HepG2 (cell line): ENCODE data around the gene LEMD2. TPM values are rescaled to one million over a fixed set of nuclear protein-coding genes. Genes with fewer than 3 reads are reported as not detected.

ENCODE experiments used
- ATAC-seq: fragments of 200-7000 bp; cut with Tn5 transposase; 3 replicates; pipeline ENCODE4 v1.9.1; 2020; ENCODE audit warnings: mild to moderate bottlenecking, moderate library complexity
- BruUV-seq: library from RNA; stranded (reverse); fragments of 400-500 nt; replicated peaks from 2 replicates; lab custom pipeline; 2021; lab: Mats Ljungman, UMichigan
- CTCF ChIA-PET: fragments of 300-600 bp; formaldehyde crosslinking; extraction: SDS; loops from one replicate; lab custom pipeline; 2021; ENCODE audit warnings: low total read pairs, inconsistent platforms, low intra/inter-chr PET ratio; lab: Yijun Ruan, JAX
- POLR2A ChIA-PET: fragments of 350-600 bp; sonication (Branson Sonifier 250); formaldehyde crosslinking; loops from one replicate; lab custom pipeline; 2020; ENCODE audit warnings: antibody characterized with exemption, inconsistent platforms; lab: Yijun Ruan, JAX
- DNase-seq: peaks from one replicate; pipeline ENCODE4 v3.0.0-alpha.2; 2015; ENCODE audit warnings: low spot score
- FAIRE-seq: peaks from 3 replicates; lab custom pipeline; 2011; peaks lifted over from hg19 to GRCh38; lab: Jason Lieb, UNC
- H2AFZ ChIP-seq: one replicate; pipeline ENCODE4 v1.6.1; 2011; ENCODE audit warnings: low read length, inconsistent platforms
- H3K27ac ChIP-seq: fragments of 300-600 bp; 3 replicates; pipeline ENCODE4 v1.8.0; 2011; ENCODE audit warnings: mixed run types, mild to moderate bottlenecking, mixed read lengths, low read length, inconsistent platforms; ENCODE audit not compliant: insufficient read depth; ENCODE audit errors: extremely low read length
- H3K27me3 ChIP-seq, 2 experiments: fragments of 200-600 bp in 1 of 2; 2 replicates in 1 of 2; 3 replicates in 1 of 2; pipeline versions ENCODE4 v1.6.0 to v1.8.0; 2011; ENCODE audit warnings: low read length in 2 of 2, mild to moderate bottlenecking in 2 of 2, moderate library complexity in 2 of 2, inconsistent platforms in 1 of 2; ENCODE audit not compliant: insufficient read depth in 2 of 2, control insufficient read depth in 1 of 2
- H3K36me3 ChIP-seq, 2 experiments: fragments of 200-600 bp in 1 of 2; replicated peaks in 1 of 2; 2 replicates in 1 of 2; 3 replicates in 1 of 2; pipeline versions ENCODE4 v1.5.1 to v1.8.0; 2011; ENCODE audit warnings: low read length in 2 of 2, inconsistent platforms in 1 of 2; ENCODE audit not compliant: insufficient read depth in 2 of 2, control insufficient read depth in 1 of 2
- H3K4me1 ChIP-seq: 2 replicates; pipeline ENCODE4 v1.5.1; 2012; ENCODE audit warnings: low read length, inconsistent platforms; ENCODE audit not compliant: insufficient read depth
- H3K4me2 ChIP-seq: 2 replicates; pipeline ENCODE4 v1.6.0; 2011; ENCODE audit warnings: low read depth, low read length, inconsistent platforms
- H3K4me3 ChIP-seq, 3 experiments: fragments of 200-600 bp in 1 of 3; sonication (generic), shearing (Covaris generic) in 1 of 3; replicated peaks in 1 of 3; 2 replicates each; pipeline ENCODE4 v1.5.1; 2011 to 2016; ENCODE audit warnings: low read length in 3 of 3, inconsistent platforms in 2 of 3, low read depth in 2 of 3, mild to moderate bottlenecking in 2 of 3, control low read depth in 1 of 3, mixed read lengths in 1 of 3; ENCODE audit not compliant: insufficient read depth in 1 of 3
- H3K79me2 ChIP-seq: one replicate; pipeline ENCODE4 v1.6.1; 2011; ENCODE audit warnings: low read length, inconsistent platforms; ENCODE audit not compliant: insufficient read depth
- H3K9ac ChIP-seq: 2 replicates; pipeline ENCODE4 v1.6.0; 2011; ENCODE audit warnings: mild to moderate bottlenecking, low read depth, low read length, inconsistent platforms; ENCODE audit not compliant: insufficient read depth
- H3K9me3 ChIP-seq: 2 replicates; pipeline ENCODE4 v1.5.1; 2012; ENCODE audit warnings: mild to moderate bottlenecking, low read length
- H4K20me1 ChIP-seq: 2 replicates; pipeline ENCODE4 v1.6.0; 2011; ENCODE audit warnings: inconsistent platforms, mild to moderate bottlenecking, low read length, moderate library complexity; ENCODE audit not compliant: insufficient read depth
- HOXA3 ChIP-seq: sonication (generic); formaldehyde crosslinking; IDR thresholded peaks from 2 replicates; pipeline ENCODE4 v1.5.0; 2020; ENCODE audit warnings: missing genetic modification reagents
- MAFF ChIP-seq: IDR thresholded peaks from 2 replicates; pipeline ENCODE4 v1.6.1; 2011; ENCODE audit warnings: low read depth, low read length, improper control_type of control experiment
- MAFG ChIP-seq: sonication (generic); formaldehyde crosslinking; IDR thresholded peaks from 2 replicates; pipeline ENCODE4 v1.5.1; 2020; ENCODE audit warnings: mild to moderate bottlenecking, missing genetic modification reagents
- MAFK ChIP-seq, 2 experiments: IDR thresholded peaks in 1 of 2; conservative IDR thresholded peaks in 1 of 2; 2 replicates each; pipeline ENCODE4 v1.6.1; 2011; ENCODE audit warnings: improper control_type of control experiment in 2 of 2, low read length in 2 of 2
- MIXL1 ChIP-seq: IDR thresholded peaks from 2 replicates; pipeline ENCODE4 v1.6.1; 2016
- NFE2L2 ChIP-seq: fragments of 150-350 bp; IDR thresholded peaks from 2 replicates; pipeline ENCODE4 v1.6.1; 2014; ENCODE audit warnings: low read length
- TBP ChIP-seq: sonication (generic); formaldehyde crosslinking; IDR thresholded peaks from 2 replicates; pipeline ENCODE4 v1.5.0; 2020; ENCODE audit warnings: missing genetic modification reagents
- TFDP2 ChIP-seq: sonication (generic); formaldehyde crosslinking; IDR thresholded peaks from 2 replicates; pipeline ENCODE4 v1.4.0; 2020; ENCODE audit warnings: missing genetic modification reagents
- WIZ ChIP-seq: sonication (generic); formaldehyde crosslinking; IDR thresholded peaks from 2 replicates; pipeline ENCODE4 v1.5.1; 2020; ENCODE audit warnings: mild to moderate bottlenecking, missing genetic modification reagents
- ZNF383 ChIP-seq: sonication (generic); formaldehyde crosslinking; IDR thresholded peaks from 2 replicates; pipeline ENCODE4 v1.4.0; 2020; ENCODE audit warnings: missing genetic modification reagents, mild to moderate bottlenecking, borderline replicate concordance
- ZNF513 ChIP-seq: sonication (generic); formaldehyde crosslinking; conservative IDR thresholded peaks from 2 replicates; pipeline ENCODE4 v1.5.0; 2020; ENCODE audit warnings: missing genetic modification reagents
- ZNF768 ChIP-seq: sonication (generic); formaldehyde crosslinking; IDR thresholded peaks from 2 replicates; pipeline ENCODE4 v1.4.0; 2020; ENCODE audit warnings: missing genetic modification reagents
- WGBS: methylation state at CpG from one replicate; pipeline ENCODE4 v1.1.6; 2017; ENCODE audit warnings: low lambda C conversion rate; 5-methylcytosine and 5-hydroxymethylcytosine counted together
- in situ Hi-C: cut with HindIII; loops from 2 replicates; pipeline ENCODE4 v1.10.0; 2017; ENCODE audit warnings: low pct_unique_long_range_greater_than_20kb; ENCODE audit not compliant: extremely low pct_ligation_motif_present
- intact Hi-C: fragments of 100-400 bp; cut with micrococcal nuclease; formaldehyde crosslinking; loops from one replicate; pipeline ENCODE4 v1.10.0; 2022; ENCODE audit not compliant: unreplicated experiment
- polyA plus RNA-seq, 8 experiments: library from polyadenylated mRNA; depleted of rRNA in 3 of 8; stranded (reverse) in 7 of 8; unstranded in 1 of 8; fragments of >200 nt; fragmentation: Illumina TruSeq in 4 of 8; extraction: Trizol in 4 of 8; gene quantifications; 2 replicates each; pipeline versions ENCODE4 v1.2.1 to v1.2.3, GENCODE V29; 2011 to 2016; ENCODE audit warnings: low read depth in 4 of 8, missing spikeins in 1 of 8, mixed read lengths in 1 of 8; ENCODE audit not compliant: insufficient read depth in 1 of 8
- total RNA-seq, 5 experiments: library from RNA; depleted of rRNA; stranded (reverse); fragments of >200 nt; fragmentation: Illumina TruSeq; extraction: Trizol; gene quantifications; 2 replicates each; pipeline ENCODE4 v1.2.3, GENCODE V29; 2016; ENCODE audit warnings: low read depth in 1 of 5
- TF ChIP-seq, protein P1 (sequence below): sonication (generic); formaldehyde crosslinking; IDR thresholded peaks from 2 replicates; pipeline ENCODE4 v1.4.0; 2020; ENCODE audit warnings: missing genetic modification reagents, borderline replicate concordance
- TF ChIP-seq, protein P2 (sequence below): sonication (generic); formaldehyde crosslinking; IDR thresholded peaks from 2 replicates; pipeline ENCODE4 v1.4.0; 2020; ENCODE audit warnings: mild to moderate bottlenecking, missing genetic modification reagents, borderline replicate concordance

LEMD2 gene
- total and polyA plus RNA-seq, 2 of the 13 experiments (the other 11 are each of a cell fraction or from before 2014, with no cell fraction given): 45.2 to 62.9 TPM

- H3K9me3 ChIP-seq: no peaks in the 10 kb centered on the region
- ATAC-seq (no peak), FAIRE-seq (no peak), DNase-seq (no peak)
- ChIA-PET POLR2A (interaction anchor here (1.7 kb wide), 1 partner anchor 21 kb away, joined by 4 read pairs; no protein-coding TSS in a partner anchor), CTCF (no interaction called here)
- in situ Hi-C loops (no loop called here), intact Hi-C loops (no loop called here)
- WGBS: 12% methylated on average over 3 of the region's 3 CpGs
- H3K4me1 ChIP-seq: peaks cover 9% of the 10 kb centered on the region
- no peak overlapping the region for H3K4me2 ChIP-seq
- no peak overlapping the region for H3K4me3 ChIP-seq
- H3K36me3 ChIP-seq: no peaks in the 10 kb centered on the region
- H3K79me2 ChIP-seq: no peaks in the 10 kb centered on the region
- H3K9ac ChIP-seq: no peak overlapping the region
- H4K20me1 ChIP-seq: 0 out of 2 replicates have a peak, but pooled peaks cover 4% of the 10 kb centered on the region
- BruUV-seq: no TSS peak
- peaks cover 8 to 44% of the 10 kb centered on the region in 2 experiments; a peak in 4 of 5 replicates for H3K27me3 ChIP-seq
- TF ChIP-seq ZNF768 (CRISPR knock-in tag): peak; percentile 85
- peak; percentile 17; the same call in 1 of the 2 replicates for TF ChIP-seq NFE2L2
- TF ChIP-seq ZNF513 (CRISPR knock-in tag): no peak
- TF ChIP-seq MAFF: peak; percentile 58; the same call in 1 of the 2 replicates
- TF ChIP-seq MAFK (conservative IDR thresholded peaks at IDR 0.05 in 1 of 2, IDR thresholded peaks at IDR 0.05 in 1 of 2; ENCODE audit: low read length in 2 of 2): peak; percentile 55 to 67
- H2AFZ ChIP-seq: no peak overlapping the region
- no peak overlapping the region for H3K27ac ChIP-seq
Observed at GRCh38 chr6:33818293-33818692, 29.4 kb upstream of the LEMD2 start.

GRCh38 chr6:33817489-33817888, 28.6 kb upstream of the LEMD2 start:
- Histone ChIP-seq H3K9ac (no peak overlapping the region), H3K4me1 (peaks cover 9% of the 10 kb centered on the region), H3K27me3 (peaks cover 8 to 44% of the 10 kb centered on the region in 2 experiments; a peak in 4 of 5 replicates), H3K36me3 (no peaks in the 10 kb centered on the region), H3K9me3 (no peaks in the 10 kb centered on the region), H2AFZ (no peak overlapping the region), H3K4me2 (no peak overlapping the region), H3K4me3 (no peak overlapping the region), H3K79me2 (no peaks in the 10 kb centered on the region), H3K27ac (no peak overlapping the region), H4K20me1 (peaks cover 6% of the 10 kb centered on the region; the same call in 1 of the 2 replicates)
- in situ Hi-C loops: no loop called here
- DNase-seq (no peak), ATAC-seq (no peak), FAIRE-seq (no peak)
- no TSS peak for BruUV-seq
- intact Hi-C loops: no loop called here
- ChIA-PET POLR2A (interaction anchor here (1.7 kb wide), 1 partner anchor 22 kb away, joined by 4 read pairs; no protein-coding TSS in a partner anchor), CTCF (no interaction called here)
- 14% methylated on average over 5 of the region's 5 CpGs for WGBS
- TF ChIP-seq, protein P1, sequence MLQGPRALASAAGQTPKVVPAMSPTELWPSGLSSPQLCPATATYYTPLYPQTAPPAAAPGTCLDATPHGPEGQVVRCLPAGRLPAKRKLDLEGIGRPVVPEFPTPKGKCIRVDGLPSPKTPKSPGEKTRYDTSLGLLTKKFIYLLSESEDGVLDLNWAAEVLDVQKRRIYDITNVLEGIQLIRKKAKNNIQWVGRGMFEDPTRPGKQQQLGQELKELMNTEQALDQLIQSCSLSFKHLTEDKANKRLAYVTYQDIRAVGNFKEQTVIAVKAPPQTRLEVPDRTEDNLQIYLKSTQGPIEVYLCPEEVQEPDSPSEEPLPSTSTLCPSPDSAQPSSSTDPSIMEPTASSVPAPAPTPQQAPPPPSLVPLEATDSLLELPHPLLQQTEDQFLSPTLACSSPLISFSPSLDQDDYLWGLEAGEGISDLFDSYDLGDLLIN (CRISPR knock-in tag): no peak
- no peak for TF ChIP-seq WIZ (CRISPR knock-in tag)
- TF ChIP-seq MIXL1: no peak
- no peak for TF ChIP-seq TFDP2
- TF ChIP-seq ZNF383: no peak
- TF ChIP-seq HOXA3 (CRISPR knock-in tag): no peak
- TF ChIP-seq, protein P2, sequence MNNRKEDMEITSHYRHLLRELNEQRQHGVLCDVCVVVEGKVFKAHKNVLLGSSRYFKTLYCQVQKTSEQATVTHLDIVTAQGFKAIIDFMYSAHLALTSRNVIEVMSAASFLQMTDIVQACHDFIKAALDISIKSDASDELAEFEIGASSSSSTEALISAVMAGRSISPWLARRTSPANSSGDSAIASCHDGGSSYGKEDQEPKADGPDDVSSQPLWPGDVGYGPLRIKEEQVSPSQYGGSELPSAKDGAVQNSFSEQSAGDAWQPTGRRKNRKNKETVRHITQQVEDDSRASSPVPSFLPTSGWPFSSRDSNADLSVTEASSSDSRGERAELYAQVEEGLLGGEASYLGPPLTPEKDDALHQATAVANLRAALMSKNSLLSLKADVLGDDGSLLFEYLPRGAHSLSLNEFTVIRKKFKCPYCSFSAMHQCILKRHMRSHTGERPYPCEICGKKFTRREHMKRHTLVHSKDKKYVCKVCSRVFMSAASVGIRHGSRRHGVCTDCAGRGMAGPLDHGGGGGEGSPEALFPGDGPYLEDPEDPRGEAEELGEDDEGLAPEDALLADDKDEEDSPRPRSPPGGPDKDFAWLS (CRISPR knock-in tag): no peak
- TF ChIP-seq MAFG (CRISPR knock-in tag): no peak
- no peak for TF ChIP-seq TBP (CRISPR knock-in tag)
